ENCODE data around the gene CAMTA1. TPM values are rescaled to one million over a fixed set of nuclear protein-coding genes. Genes with fewer than 3 reads are reported as not detected.
A peak's percentile ranks its signal among the peaks of the same experiment; 100 is the strongest.

The CAMTA1 gene
- total and polyA plus RNA-seq, 2 experiments from 2014 or later = 213 to 341 TPM

DNA sequence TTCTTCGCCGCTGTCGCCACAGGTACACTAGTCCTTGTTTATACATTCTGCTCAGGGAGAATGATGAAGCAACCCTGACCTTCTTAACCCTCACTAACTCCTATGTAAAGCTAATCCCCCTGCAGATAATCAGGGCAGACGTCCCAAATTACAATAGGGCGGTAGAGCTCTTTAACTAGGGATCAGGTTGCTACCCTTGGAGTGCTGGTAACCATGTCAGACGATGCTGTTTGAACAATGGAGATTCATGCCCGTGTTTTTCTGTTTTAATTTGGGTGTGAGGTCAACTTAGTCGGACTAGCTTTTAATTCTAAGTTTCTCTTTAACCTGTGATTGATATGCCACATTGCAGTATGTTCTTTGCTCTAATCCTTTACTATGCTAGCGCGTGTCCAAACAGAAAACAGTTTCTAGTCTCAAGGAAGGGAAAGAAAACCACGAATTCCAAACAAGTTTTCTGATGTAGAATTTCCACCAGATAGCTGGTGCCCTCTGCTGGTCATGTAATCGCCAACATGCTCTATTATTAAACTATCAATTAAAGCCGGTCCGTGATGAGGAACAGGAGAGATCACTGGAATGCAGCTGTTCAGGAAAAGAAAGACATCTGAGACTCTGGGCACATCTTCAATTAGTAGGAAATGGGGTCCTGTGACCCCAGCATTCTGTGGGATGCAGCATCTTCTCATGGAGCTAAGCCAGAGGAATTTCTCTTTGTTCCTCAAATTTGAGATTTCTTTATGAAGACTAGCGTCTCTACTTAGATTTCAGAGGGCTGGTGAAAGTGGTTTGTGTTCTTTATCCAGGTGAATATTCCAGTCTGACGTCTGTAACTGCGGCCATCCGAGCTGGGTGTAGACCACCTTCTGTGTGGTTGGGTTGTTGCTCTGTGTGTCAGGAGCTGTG lies 967.5 kb downstream of the CAMTA1 start:
- Histone ChIP-seq H3K4me1 (ENCODE audit: low read depth) (peaks cover 3% of the 10 kb centered on the region), H3K4me3 (no peak overlapping the region), H3K9me3 (ENCODE audit: low read depth) (no peaks in the 10 kb centered on the region), H3K27me3 (no peaks in the 10 kb centered on the region), H3K27ac (no peak overlapping the region), H3K36me3 (no peaks in the 10 kb centered on the region)
- TF ChIP-seq CTCF (IDR thresholded peaks at IDR 0.05; ENCODE audit: low read depth, low read length) = peak; percentile 70
- peak; percentile 77 to 79 for DNase-seq (ENCODE audit: low read depth in 1 of 2, low spot score in 1 of 2)

GRCh38 chr1:7753641-7754040 lies 968.4 kb downstream of the CAMTA1 start:
- TF ChIP-seq CTCF (IDR thresholded peaks at IDR 0.05; ENCODE audit: low read depth, low read length) = no peak
- no peaks in the 10 kb centered on the region for H3K27me3 ChIP-seq
- H3K4me1 ChIP-seq (ENCODE audit: low read depth) = peaks cover 3% of the 10 kb centered on the region
- no peak overlapping the region for H3K4me3 ChIP-seq
- H3K27ac ChIP-seq = no peak overlapping the region
- H3K9me3 ChIP-seq (ENCODE audit: low read depth) = no peaks in the 10 kb centered on the region
- no peak for DNase-seq (ENCODE audit: low read depth in 1 of 2, low spot score in 1 of 2)
- no peaks in the 10 kb centered on the region for H3K36me3 ChIP-seq

- Histone ChIP-seq H3K27ac (no peak overlapping the region), H3K36me3 (no peaks in the 10 kb centered on the region), H3K4me3 (no peak overlapping the region), H3K4me1 (ENCODE audit: low read depth) (peaks cover 3% of the 10 kb centered on the region), H3K9me3 (ENCODE audit: low read depth) (no peaks in the 10 kb centered on the region), H3K27me3 (no peaks in the 10 kb centered on the region)
- DNase-seq (ENCODE audit: low read depth in 1 of 2, low spot score in 1 of 2) = no peak
- TF ChIP-seq CTCF (IDR thresholded peaks at IDR 0.05; ENCODE audit: low read depth, low read length) = no peak
Measured at GRCh38 chr1:7754234-7754633, 969.0 kb downstream of the CAMTA1 start.

DNA sequence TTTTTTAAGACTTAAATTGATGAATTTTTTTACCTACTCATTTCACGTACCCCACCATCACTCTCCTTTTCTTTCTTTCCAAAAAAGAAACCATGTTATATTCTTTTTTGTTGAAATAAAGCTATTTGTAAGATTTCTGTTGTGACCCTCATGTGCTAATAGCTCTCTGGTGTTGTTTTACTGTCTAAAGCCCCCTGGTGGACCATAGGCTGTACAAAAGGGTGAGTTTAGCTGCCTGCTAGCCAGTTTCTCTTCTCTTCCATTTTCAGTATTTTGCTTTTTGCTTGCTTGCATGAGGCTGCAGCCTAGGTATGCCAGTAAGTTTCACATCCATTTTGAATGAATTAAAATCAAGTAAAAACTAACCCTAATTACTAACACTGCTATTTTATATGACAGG lies 970.2 kb downstream of the CAMTA1 start:
- Histone ChIP-seq H3K27ac (no peak overlapping the region), H3K4me3 (no peak overlapping the region), H3K27me3 (no peaks in the 10 kb centered on the region), H3K36me3 (no peaks in the 10 kb centered on the region), H3K9me3 (ENCODE audit: low read depth) (no peaks in the 10 kb centered on the region), H3K4me1 (ENCODE audit: low read depth) (peaks cover 3% of the 10 kb centered on the region)
- peak; percentile 39 for TF ChIP-seq CTCF (IDR thresholded peaks at IDR 0.05; ENCODE audit: low read depth, low read length)
- peak; percentile 18 to 27 for DNase-seq (ENCODE audit: low read depth in 1 of 2, low spot score in 1 of 2)

GRCh38 chr1:7760245-7760644 lies 975.0 kb downstream of the CAMTA1 start:
- no peaks in the 10 kb centered on the region for H3K4me1 ChIP-seq (ENCODE audit: low read depth)
- H3K36me3 ChIP-seq = no peaks in the 10 kb centered on the region
- no peak for TF ChIP-seq CTCF (IDR thresholded peaks at IDR 0.05; ENCODE audit: low read depth, low read length)
- no peak overlapping the region for H3K27ac ChIP-seq
- no peaks in the 10 kb centered on the region for H3K27me3 ChIP-seq
- H3K4me3 ChIP-seq = no peak overlapping the region
- no peaks in the 10 kb centered on the region for H3K9me3 ChIP-seq (ENCODE audit: low read depth)
- DNase-seq (ENCODE audit: low read depth in 1 of 2, low spot score in 1 of 2) = no peak

Measured in cardiac muscle cell (in vitro differentiated cells and primary cell).